BE2C (cell line): ENCODE measurements around the gene TRAF3IP1.

Experiments
- DNase-seq: peaks from one replicate; pipeline ENCODE4 v3.0.0-alpha.2; 2020
- H3K27me3 ChIP-seq: fragments of 250-450 bp; sonication (Bioruptor Pico); 2 replicates; pipeline ENCODE4 v1.5.1; 2020; ENCODE audit warnings: mild to moderate bottlenecking
- H3K36me3 ChIP-seq: fragments of 250-450 bp; sonication (Bioruptor Pico); 2 replicates; pipeline ENCODE4 v1.5.1; 2020; ENCODE audit warnings: mild to moderate bottlenecking
- H3K4me1 ChIP-seq: fragments of 250-450 bp; sonication (Bioruptor Pico); 2 replicates; pipeline ENCODE4 v1.5.1; 2020
- H3K4me3 ChIP-seq: 2 replicates; pipeline ENCODE4 v1.5.1; 2011; ENCODE audit warnings: low read depth, low read length
- H3K9me3 ChIP-seq: fragments of 250-450 bp; sonication (Bioruptor Pico); 2 replicates; pipeline ENCODE4 v1.5.1; 2020
- TF ChIP-seq, protein P1 (sequence below): IDR thresholded peaks from 2 replicates; pipeline ENCODE4 v1.5.1; 2012; ENCODE audit warnings: mild to moderate bottlenecking, low read depth, low read length

Gene TRAF3IP1

GRCh38 chr2:238383743-238384380 lies 63.5 kb downstream of the TRAF3IP1 start:
- Histone ChIP-seq H3K36me3 (no peaks in the 10 kb centered on the region), H3K4me3 (no peak overlapping the region), H3K27me3 (no peaks in the 10 kb centered on the region), H3K4me1 (no peaks in the 10 kb centered on the region), H3K9me3 (no peaks in the 10 kb centered on the region)
- TF ChIP-seq, protein P1, sequence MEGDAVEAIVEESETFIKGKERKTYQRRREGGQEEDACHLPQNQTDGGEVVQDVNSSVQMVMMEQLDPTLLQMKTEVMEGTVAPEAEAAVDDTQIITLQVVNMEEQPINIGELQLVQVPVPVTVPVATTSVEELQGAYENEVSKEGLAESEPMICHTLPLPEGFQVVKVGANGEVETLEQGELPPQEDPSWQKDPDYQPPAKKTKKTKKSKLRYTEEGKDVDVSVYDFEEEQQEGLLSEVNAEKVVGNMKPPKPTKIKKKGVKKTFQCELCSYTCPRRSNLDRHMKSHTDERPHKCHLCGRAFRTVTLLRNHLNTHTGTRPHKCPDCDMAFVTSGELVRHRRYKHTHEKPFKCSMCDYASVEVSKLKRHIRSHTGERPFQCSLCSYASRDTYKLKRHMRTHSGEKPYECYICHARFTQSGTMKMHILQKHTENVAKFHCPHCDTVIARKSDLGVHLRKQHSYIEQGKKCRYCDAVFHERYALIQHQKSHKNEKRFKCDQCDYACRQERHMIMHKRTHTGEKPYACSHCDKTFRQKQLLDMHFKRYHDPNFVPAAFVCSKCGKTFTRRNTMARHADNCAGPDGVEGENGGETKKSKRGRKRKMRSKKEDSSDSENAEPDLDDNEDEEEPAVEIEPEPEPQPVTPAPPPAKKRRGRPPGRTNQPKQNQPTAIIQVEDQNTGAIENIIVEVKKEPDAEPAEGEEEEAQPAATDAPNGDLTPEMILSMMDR, result no peak
- no peak for DNase-seq

- TF ChIP-seq, protein P1, result no peak
- Histone ChIP-seq H3K27me3 (no peaks in the 10 kb centered on the region), H3K36me3 (no peaks in the 10 kb centered on the region), H3K4me1 (no peaks in the 10 kb centered on the region), H3K4me3 (no peak overlapping the region), H3K9me3 (no peaks in the 10 kb centered on the region)
- no peak for DNase-seq
Measured at GRCh38 chr2:238387332-238387731, 67.0 kb downstream of the TRAF3IP1 start.

DNA sequence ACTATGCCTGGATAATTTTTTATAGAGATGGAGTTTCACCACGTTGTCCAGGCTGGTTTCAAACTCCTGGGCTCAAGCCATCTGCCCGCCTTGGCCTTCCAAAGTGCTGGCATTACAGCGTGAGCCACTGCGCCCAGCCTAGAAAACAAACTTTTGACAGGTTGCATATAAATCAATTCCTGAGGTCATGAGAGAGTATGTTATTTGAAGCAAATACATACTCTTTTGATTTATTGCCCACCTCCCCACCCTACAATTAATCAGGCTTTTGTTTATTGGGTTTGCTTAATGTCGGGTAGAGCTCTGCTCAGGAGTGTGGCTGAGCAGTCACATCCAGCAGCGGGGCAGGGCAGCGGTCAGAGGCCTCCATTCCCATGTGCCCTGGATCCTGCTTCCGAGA lies 68.5 kb downstream of the TRAF3IP1 start:
- H3K4me3 ChIP-seq, result no peak overlapping the region
- no peaks in the 10 kb centered on the region for H3K36me3 ChIP-seq
- no peaks in the 10 kb centered on the region for H3K9me3 ChIP-seq
- no peak for DNase-seq
- H3K27me3 ChIP-seq, result no peaks in the 10 kb centered on the region
- no peaks in the 10 kb centered on the region for H3K4me1 ChIP-seq
- TF ChIP-seq, protein P1, result no peak

GRCh38 chr2:238389988-238390589 lies 69.8 kb downstream of the TRAF3IP1 start:
- no peaks in the 10 kb centered on the region for H3K4me1 ChIP-seq
- no peak for DNase-seq
- no peak overlapping the region for H3K4me3 ChIP-seq
- TF ChIP-seq, protein P1, result no peak
- no peaks in the 10 kb centered on the region for H3K36me3 ChIP-seq
- H3K27me3 ChIP-seq, result no peaks in the 10 kb centered on the region
- no peaks in the 10 kb centered on the region for H3K9me3 ChIP-seq

DNA sequence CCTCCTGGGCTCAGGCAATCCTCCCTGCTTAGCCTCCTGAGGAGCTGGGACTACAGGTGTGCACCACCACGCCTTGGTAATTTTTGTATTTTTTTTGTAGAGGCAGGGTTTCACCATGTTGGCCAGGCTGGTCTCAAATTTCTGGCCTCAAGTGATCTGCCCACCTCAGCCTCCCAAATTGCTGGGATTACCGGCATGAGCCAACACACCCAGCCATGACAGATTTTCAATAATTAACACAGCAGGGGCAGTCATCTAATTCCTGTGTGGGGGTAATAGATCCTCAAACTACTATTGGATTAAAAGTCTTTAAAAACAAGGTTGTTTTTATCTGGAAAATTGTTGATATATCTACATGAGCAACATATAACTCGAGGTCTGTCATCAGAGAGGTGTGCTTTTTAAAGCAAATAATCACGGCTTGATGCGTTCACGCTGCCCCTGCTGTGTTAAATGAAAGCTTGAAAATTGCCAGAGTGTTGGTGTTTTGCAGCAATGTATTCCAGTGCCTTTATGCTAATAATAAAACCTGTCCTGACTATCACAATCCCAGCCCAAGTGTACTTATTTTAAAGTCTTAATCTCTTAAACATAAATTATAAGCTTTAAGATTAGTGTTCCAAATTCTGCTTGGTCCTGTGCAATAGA lies 70.8 kb downstream of the TRAF3IP1 start:
- no peak for DNase-seq
- Histone ChIP-seq H3K9me3 (no peaks in the 10 kb centered on the region), H3K27me3 (no peaks in the 10 kb centered on the region), H3K36me3 (no peaks in the 10 kb centered on the region), H3K4me3 (no peak overlapping the region), H3K4me1 (no peaks in the 10 kb centered on the region)
- TF ChIP-seq, protein P1, result no peak

DNA sequence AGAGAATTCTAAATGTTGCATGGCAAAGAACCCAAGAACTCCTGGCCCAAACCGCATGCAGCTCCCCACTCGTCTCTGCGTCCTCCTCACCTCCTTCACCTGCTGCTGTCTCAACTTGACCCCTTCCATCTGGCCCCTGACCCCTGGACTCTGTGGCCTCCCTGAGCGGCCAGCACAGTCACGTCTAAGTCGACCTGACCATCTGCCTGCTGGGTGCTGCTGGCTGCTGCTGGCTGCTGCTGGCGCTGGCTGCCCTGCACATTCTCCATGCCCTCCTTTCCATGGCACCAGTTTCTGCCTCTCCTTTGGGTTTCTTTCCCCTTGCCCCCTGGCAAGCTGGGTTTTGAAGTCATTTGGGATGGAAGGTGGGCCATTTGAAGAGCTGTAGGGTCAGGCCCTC lies 76.3 kb downstream of the TRAF3IP1 start:
- TF ChIP-seq, protein P1, result no peak
- H3K27me3 ChIP-seq, result no peaks in the 10 kb centered on the region
- no peaks in the 10 kb centered on the region for H3K4me1 ChIP-seq

More for the DNA sequence above, 76.3 kb downstream of the TRAF3IP1 start:
- DNase-seq, result no peak
- Histone ChIP-seq H3K36me3 (no peaks in the 10 kb centered on the region; the same call in 1 of the 2 replicates), H3K4me3 (no peak overlapping the region), H3K9me3 (no peaks in the 10 kb centered on the region)
